Mucosa of gallbladder (tissue), 1 donor: Measurements from ENCODE around the gene STK39. TPM values are rescaled to one million over a fixed set of nuclear protein-coding genes. Genes with fewer than 3 reads are reported as not detected.

Source experiments
- DNase-seq: peaks from one replicate; pipeline ENCODE4 v3.0.0-alpha.2; 2020; ENCODE audit warnings: low spot score
- total RNA-seq: library from RNA; stranded (reverse); gene quantifications from one replicate; pipeline ENCODE4 v1.2.1, GENCODE V29; 2021
- donor health status: DM: no; HTN: no; CAD: no.

Gene STK39
- total RNA-seq, 1 donor from 2014 or later, result 47.9 TPM

DNA sequence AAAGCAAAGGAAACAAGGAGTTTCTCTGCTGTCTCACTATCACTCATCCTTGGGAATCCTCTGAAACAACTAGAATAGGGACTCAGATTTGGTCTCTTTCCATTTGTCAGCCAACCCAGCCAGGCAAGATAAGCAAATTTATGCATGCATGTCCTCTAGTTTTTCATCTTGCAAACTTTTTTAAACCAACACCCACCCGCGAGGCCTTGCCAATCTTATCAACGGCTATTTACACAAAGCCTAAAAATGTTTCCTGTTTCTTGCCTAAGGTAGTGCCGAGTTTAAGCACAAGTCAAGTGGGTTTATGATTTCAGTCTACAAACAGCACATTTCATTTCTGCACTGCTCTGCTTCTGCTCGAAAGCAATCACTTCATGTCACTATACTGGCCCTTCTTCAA, 240.9 kb downstream of the STK39 start:
- no peak for DNase-seq

DNA sequence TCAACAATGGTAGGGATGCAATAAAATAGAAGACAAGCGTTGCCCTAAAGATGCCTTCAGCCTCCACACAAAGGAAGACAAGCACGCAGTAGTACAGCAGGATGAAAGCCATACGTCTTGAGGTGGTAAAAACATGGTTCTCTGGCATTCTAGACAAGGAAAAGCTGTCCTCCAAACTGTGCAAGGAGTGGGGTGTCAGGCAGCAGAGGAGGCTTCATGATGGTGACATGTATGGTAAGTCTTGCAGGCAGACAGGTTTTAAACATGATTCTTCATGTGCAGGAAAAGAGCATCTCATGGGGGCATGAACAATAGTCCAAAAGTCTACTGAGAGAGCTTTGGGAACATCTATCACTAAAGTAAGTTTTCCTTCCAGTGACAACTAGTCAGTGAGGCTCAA, 241.8 kb downstream of the STK39 start:
- DNase-seq, result no peak

- no peak for DNase-seq
Measured at GRCh38 chr2:168003876-168004275, 243.5 kb downstream of the STK39 start.

DNA sequence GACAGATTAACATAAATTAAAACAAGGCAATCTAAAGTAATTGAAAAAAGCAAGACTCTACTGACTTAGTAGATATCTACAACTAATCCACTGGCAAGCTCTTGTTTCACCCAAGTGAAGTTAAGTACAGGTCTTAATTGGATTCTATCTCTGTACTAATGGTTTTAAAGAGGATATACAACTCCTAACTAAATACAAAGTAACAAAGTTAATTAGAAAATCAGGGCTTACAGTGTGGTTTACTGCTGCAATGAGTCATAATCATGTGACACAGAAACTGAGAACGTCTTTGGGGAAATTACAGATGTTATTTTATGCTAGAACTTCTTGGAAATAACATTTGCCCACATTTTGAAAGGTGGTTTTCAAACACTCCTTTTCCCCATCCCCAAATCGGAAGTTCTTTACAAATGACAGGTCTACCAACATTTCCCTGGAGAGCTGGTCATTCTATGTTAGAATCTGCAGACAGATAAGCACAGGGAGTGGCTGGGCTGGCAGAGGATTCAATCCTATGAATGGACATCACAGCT, 245.3 kb downstream of the STK39 start:
- no peak for DNase-seq

- DNase-seq, result no peak
Measured at GRCh38 chr2:167992278-167992677, 255.1 kb downstream of the STK39 start.

DNA sequence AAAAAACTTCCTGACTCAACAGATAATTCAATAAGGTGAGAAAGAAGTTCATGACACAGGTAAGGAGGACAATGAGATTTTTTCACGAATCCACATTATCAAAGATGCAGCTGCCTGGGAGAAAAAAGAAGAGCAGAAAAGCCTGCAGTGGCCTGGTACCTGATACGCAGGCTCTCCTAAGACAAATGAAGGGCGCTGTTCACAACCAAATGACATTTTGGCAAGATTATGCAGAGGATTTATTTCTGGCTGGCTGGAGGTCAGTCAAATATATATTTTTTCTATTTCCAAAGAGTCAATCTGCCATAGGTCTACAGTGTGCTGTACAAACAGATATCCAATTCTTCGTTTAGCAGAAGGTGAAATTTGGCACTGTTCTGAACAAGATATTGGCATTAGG, 257.3 kb downstream of the STK39 start:
- no peak for DNase-seq

DNA sequence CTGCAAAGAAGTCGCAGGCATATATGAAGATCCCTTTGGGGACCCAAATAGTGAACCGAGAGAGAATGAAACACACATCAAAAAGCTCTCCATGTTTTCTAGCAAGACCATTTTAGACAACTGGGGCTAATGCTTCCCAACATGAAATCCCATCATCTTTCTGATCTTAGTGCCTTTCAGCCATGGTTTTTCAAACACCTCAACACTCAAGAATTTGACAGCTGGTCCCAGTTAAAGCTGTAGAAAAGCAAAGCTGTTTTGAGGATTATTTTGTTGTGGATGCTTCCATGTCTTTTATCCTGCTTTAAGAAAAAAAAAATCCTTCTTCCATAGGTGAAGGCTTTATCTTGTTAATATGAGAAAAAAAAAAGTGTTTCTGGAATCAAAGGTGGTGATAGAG, 259.1 kb downstream of the STK39 start:
- no peak for DNase-seq

DNA sequence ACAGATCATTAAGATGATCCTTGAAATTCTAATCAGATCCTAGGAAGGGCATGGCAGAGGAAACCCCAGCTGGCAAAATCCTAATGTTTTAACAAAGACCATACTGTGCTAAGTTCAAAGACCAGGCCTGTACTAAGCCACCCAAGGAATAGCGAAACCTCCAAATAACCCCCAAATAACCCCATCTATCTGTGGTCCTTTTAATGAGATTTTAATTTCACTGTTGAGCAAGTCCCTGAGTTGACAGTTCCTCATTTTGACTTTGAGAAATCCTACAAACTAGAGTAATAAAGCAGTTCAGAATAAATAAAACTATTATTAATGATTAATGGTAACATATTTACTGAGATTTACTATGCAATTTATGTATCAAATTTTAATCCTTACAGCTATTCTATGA, 259.8 kb downstream of the STK39 start:
- DNase-seq, result no peak

GRCh38 chr2:167987026-167987425, 260.4 kb downstream of the STK39 start:
- no peak for DNase-seq

GRCh38 chr2:167986223-167986622, 261.2 kb downstream of the STK39 start:
- DNase-seq, result no peak

DNA sequence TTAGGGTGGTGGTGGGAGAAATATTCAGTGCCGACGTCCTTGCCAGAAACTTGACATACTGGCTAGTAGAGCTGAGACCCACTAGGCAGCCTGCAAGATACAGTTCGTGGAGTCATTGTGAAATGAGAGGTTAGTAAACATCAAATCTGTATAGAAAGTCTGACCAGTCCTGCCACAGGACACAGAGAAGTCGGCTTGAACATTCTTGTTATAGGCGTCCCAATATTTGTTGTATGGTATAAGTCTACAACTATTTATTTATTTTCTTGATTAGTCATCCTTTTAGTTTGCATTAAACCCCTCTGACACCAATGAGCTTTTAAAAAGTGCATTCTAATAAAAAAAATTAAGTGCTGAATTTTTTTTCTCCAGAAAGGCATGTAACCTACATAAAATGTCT, 265.4 kb downstream of the STK39 start:
- DNase-seq, result no peak

- no peak for DNase-seq
Measured at GRCh38 chr2:167980439-167980838, 267.0 kb downstream of the STK39 start.

GRCh38 chr2:167972746-167973145, 274.6 kb downstream of the STK39 start:
- DNase-seq, result no peak

- no peak for DNase-seq
Measured at GRCh38 chr2:167972020-167972419, 275.4 kb downstream of the STK39 start.

DNA sequence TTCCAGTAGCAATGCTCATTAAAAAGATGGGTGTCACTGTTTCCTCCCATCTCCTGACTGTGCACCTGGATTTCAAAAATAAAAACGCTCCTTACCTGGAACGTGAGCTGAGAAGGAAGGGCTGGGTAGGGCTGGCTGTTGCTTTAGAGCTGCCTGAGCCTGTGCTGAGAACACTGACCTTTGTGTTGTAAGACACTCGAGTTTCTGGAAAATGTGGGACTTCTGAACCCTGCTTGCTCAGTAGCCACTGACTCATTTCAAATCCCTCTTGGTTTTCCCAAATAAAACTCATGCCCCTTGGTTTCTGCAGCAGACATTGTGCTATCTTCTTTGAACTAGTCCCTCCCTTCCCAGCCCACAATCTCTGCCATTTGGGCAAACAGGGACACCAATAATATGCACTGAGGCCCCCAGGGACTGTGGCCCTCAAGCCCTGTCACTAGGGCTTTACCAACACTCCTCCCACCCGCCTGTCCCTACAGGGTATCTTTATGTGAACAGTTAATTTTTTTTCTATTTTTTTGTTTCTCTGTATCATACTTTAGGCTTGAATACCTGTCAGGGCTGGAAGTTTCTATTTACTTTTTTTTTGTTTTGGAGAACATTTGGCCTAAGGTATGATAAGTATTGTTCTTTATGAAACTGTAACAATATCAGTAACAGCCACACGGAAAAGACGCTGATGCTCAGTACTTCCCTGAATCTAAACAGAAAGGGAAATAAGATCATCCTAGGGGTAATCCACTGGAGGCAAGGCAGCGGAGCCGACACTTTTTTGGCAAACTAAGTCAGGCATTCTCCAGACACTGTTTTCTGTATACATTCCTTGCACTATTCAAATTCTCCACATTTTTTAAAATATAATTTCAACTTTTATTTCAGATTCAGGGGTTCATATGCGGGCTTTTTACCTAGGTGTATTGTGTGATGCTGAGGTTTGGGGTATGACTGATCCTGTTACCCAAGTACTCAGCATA, 280.2 kb downstream of the STK39 start:
- DNase-seq, result peak; percentile 34

DNA sequence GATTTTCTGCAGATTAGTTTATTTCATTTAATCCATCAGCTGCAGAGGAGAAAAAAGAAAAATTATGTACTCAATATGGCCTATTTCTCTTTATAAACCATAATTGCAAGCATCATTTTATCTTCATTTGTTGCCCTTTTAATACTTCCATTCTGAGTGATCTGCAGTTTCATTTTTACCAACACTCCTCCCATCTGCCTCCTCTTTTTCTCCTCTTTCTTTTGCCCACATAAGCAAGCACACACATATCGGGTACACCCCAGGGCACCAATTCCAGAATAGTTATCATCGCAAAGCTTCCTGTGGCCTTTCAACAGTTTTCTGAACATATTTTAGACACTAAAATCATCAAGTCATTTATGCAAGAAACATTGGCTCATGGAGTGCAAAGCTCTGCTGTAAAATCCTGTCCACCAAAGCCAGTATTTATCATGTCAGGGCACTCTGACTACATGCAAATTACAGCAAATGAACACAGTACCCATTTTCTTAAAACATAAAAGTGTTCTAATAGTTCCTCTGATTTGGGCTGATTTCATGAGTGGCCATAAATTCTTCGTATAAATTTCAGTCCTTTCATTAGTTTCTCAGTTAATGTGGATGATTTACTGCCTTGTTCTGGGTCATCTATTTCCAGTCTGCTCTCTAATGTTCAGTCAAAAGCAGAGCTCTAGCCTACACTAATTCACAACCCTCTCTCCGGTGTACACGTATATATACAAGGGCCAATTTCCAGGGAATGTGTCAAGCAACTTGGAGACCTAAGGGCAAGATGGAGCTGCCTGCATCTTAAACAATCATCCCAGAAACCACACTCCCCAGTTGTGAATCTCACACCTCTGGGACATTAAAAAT, 281.3 kb downstream of the STK39 start:
- no peak for DNase-seq

GRCh38 chr2:167964650-167965413, 282.6 kb downstream of the STK39 start:
- no peak for DNase-seq

GRCh38 chr2:167963899-167964649, 283.3 kb downstream of the STK39 start:
- DNase-seq, result no peak

GRCh38 chr2:167962436-167963226, 284.8 kb downstream of the STK39 start:
- DNase-seq, result no peak

DNA sequence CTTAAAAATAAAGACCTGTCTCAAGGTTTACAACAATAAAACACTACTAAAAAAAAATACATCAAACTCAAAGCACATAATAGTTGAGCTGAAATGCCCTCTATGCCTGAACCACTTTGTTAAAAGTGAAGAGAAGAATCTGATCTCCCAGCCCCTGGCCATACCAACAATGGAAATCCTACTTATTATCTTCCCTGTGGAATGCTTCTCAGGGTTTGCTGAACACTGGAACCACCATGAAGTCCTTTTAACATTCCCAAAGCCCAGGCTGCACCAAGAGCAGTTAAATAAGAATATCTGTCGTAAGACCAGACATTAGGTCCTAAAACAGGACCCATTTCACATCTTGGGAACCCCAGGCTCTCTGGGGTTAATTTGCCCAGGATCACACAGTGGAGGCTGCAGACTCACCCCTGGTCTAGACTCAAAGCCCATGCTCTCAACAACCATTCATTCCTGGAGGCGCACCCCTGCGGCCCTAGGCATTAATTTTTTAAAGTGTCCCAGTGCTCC, 285.8 kb downstream of the STK39 start:
- no peak for DNase-seq
